Measurements from ENCODE around the gene SOX5.

Gene SOX5

DNA sequence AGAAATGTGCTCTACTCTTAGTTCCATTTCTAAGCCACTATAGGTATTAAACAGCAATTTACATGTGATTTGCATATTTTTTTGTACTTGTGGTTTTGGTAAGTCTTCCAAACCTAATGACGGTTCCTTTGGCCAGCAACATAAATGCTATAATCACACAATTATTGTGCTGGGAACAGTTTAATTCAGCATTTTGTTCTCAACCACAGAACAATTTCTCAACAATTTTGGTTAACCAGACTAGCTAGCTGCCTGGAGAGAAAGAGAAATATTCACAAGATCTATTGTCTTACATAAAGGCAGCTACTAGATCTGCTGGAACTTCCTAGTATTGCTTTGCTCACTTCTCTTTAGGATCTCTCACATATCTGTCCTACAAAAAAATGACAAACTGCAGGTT is 265.3 kb downstream of the SOX5 start:
- no peak for DNase-seq (ENCODE audit: low read depth)

DNA sequence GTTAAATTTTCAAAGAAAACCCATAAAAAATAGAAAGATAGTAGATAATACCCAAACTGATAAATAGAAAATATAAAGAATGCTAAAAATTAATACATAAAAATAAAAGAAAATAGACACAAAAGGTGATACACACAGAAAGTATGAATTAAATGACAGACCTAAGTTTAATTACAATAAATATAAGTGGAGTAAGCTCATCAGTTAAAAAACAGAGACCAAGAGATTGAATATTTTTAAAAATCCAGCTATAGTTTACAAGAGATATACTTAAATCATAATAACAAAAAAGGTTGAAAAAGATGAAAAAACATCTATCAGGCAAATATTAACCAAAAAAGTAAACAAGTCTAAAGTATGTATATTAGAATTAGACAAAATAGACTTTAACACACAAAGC is 268.2 kb downstream of the SOX5 start:
- no peak for DNase-seq (ENCODE audit: low read depth)

DNA sequence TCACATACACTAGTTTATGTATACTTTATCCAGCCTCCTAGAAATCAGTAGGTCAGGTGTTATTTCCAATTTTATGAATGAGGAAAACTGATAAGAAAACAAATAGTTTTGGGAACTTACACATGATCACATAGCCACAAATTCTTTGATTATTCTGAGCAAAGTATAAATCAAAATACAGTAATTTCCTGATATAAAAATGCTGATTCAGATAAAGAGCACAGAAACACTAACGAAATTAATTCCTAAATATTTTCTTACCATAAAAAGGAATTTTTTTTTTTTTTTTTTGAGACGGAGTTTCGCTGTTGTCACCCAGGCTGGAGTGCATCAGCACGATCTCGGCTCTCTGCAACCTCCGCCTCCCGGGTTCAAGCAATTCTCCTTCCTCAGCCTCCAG is 275.4 kb downstream of the SOX5 start:
- no peak for DNase-seq (ENCODE audit: low read depth)

DNA sequence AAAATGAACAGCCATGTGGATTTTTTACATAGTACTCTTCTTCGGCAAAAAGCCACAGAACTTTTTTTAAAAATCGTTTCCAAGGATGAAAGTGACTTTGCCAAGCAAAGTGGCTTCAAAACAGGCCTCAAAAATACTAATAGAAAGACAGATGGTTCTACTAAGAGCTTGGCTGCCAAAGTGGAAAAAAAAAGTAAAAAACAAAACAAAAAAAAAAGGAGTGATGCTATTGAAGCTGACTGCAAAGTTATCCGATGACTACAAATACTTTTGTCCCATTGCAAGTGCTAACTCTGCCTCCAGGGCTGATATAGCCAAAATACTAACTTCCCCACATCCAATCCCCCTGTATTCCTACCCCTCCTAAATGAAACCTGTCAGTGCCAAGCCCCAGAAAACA is 277.6 kb downstream of the SOX5 start:
- DNase-seq (ENCODE audit: low read depth): no peak

DNA sequence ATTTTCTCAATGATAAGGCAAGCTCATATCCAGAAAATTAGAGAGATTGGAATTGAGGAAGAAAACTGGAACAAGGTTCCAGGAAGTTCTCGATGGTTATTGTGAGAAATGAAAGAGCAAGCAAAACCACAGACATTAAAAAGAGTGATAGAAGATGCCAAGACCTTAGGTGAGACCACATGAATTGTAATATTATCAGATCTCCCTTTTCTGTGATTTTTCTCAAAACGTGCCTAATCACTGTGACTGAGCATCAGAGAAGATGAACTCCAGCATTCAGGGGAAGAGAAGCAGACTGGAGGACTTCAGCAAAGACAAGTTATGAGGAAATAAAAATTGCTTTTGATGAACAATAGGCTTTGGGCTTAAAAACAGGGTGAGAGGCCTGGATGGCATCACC is 278.8 kb downstream of the SOX5 start:
- DNase-seq (ENCODE audit: low read depth): no peak

DNA sequence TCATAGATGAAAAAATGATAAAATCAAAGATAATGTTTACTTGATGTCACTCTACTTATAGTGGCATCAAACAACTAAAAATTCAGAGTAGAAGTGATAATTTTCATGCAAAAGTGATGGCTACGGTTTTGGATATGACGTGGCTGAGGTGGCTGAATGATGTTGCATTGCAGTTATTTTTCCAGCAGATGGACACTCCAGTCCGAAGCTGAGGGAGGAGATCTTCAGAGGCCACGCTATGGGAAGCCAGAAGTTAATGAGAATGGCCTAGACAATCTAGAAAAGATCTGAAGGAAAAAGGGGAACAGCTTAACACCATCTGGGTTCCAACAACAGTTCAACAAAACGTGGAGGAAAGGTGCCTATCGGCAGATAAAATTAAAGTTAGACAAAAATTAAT is 279.8 kb downstream of the SOX5 start:
- DNase-seq (ENCODE audit: low read depth): no peak

DNA sequence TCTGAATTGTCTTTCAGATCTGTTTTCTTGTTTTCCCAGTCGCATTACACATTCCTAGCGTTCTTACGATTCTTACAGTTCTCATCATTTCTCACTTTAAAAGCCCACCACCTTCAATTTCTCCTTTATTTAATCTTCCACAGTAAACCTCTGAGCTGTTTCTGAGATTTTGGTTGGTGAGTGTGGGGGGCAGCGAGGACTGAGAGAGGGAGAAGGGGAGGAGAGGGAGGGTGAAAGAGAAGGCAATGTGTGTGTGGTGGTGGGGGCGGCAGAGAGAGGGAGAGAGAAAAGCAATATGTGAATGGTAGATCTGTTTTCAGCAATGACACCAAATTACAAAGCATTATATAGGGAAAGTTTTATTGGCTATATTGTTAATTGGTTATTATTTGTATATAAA is 282.6 kb downstream of the SOX5 start:
- no peak for DNase-seq (ENCODE audit: low read depth)

DNA sequence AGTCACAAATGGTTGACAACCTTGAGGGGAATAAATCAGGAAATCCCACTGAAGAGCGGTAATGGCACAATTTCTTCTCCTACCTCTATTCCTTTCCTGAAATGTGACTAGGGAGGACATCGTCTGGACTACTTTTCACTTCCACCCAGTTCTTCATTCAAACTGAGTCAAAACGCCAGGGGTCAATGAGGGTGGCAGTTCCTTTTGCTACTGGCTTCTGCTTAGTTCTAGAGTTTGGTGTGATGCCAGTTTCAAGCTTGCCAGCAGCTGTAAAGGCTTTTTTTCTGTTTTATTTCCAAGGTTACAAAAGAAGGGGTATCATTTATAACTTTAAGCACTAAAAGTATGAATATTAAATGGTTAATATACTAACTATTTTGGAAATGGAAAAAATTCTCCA is 286.5 kb downstream of the SOX5 start:
- no peak for DNase-seq (ENCODE audit: low read depth)

DNA sequence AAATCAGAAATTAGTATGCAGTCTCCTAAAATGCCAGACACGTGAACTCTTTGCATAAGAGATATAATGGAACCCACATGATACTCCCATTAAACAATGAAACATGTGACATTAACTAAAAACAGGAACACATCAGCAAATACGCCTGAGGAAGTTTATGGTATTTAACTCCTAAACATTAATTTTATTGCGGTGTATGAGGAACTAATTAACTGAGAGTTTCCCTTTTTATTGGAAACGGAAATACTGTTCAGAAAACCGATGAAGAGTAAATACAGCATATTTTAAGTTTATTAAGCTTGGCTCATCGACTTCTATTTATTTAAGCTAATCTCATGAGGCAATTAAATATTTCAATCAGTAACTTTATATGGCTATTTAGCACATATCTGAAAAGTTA is 290.3 kb downstream of the SOX5 start:
- DNase-seq (ENCODE audit: low read depth): no peak

DNA sequence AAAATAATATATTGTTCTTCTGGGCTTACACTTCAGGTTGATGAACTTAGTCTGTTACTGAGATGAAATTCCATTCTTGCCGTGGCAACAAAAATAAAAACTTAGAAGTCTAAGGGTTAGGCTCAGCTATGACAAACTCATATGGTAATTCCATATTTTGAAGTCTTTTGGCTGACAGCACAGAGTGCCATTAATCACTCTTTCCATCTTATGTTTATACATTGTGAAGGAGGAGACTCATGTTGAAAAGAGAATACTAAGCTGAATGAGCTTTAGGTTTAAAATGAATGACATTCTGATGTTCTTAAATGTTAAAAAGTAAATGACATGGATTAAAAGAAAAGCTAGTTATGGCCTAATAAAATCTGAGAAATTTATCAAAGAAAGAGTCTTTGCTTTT is 291.9 kb downstream of the SOX5 start:
- no peak for DNase-seq (ENCODE audit: low read depth)

DNA sequence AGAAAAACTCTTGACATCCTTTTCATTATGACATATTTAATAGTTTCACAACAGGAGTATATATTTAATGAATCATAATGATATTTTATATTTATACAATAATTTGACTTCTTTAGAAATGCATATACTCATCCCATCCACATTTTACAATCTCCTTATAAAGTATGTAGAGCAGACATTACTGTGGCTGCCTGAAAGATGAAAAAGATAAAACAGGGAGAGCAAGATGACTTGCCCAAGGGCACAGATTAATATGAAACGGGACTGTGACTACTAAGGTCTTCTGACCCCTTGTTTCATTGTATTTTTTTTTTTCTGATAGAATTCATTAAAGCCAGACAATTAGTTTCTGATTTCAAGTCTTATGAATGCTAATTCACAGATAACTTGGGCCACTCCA is 293.6 kb downstream of the SOX5 start:
- no peak for DNase-seq (ENCODE audit: low read depth)

DNA sequence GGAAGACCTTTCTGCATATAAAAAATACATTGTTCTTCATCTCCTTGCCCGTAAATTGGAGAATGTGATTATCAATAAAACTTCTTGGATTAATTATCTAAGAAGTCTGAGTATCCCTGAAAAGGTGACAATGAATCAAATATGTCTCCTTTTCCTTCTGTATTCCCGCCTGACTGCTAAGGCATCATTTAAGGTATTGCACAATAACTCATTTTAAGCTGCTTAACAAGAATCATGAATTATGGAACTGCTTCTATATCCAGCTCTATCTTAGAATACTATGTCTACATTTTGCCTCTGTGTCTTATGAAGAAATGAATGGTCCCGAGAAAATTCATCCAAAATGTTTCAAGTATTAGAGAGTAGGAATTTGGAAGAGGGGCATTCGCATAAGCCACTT is 294.4 kb downstream of the SOX5 start:
- DNase-seq (ENCODE audit: low read depth): no peak

DNA sequence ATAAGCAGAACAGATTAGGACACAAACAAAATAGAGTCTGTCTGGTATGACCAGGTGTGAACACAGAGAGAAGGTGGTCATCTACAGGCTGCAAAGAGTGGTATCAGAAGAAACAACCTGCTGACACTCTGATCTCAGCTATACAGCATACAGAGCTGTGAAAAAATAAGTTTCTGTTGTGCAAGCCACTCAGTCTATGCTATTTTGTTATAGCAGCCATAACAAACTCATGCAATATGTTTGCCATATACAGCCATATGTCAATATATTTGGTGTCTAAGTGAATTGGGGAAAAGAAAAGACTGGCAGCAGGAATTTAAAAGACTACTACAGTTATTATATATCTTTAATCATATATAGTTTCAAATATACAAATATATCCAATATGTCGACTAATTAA is 300.9 kb downstream of the SOX5 start:
- no peak for DNase-seq (ENCODE audit: low read depth)

DNA sequence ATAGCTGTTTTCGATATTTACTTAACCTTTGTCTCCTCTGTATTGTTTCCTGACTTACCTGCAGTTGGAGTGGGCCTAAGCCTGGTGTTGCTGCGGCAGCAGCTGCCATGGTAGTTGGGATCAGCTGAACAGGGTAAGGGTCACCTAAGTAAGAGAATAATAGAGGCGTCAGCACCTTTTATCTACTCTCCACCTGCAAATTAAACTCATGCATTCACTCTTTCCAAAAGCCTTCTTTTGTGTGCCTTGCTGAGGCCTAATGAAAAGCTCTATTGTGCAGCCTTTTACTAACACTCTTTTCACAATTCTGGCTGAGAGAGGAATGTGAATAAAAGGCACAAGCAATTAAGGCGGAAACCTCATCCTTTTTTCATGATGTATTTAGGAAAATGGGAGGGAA is 308.7 kb downstream of the SOX5 start:
- no peak for DNase-seq (ENCODE audit: low read depth)

DNA sequence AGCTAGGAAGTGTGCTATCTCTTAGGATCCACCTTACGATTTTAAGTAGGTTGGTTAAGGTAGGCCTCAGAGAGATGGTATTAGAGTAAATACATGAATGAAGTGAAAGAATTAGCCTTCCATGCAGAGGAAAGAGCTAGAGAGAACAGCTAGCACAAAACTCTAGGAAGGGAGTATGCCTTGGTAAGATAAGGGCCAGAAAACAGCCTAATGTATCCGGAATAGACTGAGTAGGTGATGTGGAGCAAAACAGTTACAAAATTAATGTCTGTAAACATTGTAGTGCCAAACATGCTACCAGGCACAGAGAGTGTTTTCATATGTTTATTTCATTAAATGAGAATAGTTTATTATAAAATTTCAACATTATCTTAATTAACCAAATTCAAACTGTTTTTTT is 315.1 kb downstream of the SOX5 start:
- DNase-seq (ENCODE audit: low read depth): no peak

DNA sequence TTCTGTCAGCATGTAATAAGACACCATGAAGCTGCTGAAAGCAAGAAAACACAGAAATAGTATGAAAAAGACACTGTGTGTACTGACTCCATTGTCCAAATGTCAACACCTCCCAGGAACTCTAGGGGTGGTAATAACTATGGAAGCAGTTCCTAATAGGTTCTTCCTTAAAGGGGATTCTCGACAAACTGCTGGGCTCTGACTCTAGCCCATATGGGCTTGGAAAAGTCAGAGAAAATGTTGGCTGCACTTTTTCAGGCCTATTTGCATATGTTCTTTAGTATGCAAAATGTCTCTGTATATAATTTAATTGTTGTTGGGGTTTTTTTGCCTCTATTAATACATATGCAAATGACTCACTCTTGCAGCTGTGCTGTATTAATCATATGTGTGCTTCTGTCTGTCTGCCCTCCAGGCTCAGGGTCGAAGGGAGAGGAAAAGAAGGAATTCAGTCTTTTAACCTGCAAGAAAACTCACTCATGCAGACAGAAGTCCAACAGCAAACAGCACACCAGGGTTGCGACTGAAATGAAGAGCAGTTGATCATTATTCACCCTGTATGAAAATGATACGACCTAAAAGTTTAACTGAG is 317.6 kb downstream of the SOX5 start:
- DNase-seq (ENCODE audit: low read depth): no peak

DNA sequence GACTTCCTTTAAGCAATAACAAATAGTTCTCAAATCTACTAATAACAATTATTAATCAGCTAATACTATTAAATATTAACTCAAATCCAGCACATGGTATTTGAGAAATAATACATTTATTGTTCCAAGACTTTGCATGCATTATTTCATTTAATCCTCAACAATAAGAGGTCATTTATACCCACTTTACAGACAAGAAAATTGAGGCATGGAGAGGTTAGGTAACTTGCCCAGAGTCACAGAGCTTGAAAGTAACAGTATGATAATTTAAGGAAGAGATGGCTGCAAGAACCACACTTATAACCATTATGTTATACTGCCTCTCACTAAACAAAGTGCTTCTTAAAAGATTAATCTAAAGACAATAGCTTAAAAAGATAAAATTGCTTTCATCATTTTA is 318.9 kb downstream of the SOX5 start:
- no peak for DNase-seq (ENCODE audit: low read depth)

DNA sequence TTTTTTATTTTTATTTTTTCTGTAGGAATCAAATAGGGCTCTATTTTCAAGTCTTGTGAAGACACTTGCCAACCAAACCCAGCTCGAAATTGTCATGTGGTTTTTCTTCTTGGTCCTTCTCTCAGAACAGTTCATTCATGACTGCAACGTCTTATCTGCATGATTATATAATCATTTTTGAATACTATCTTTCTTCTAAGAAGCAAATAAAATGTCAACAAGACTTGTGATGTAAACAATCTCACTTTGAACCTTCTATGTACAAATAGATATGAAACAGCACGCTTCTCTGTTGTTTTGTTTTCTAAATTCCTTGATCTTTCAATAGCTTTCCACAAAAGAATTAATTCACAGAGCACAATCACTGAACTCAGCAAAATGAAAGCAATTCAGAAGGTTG is 320.7 kb downstream of the SOX5 start:
- DNase-seq (ENCODE audit: low read depth): no peak

DNA sequence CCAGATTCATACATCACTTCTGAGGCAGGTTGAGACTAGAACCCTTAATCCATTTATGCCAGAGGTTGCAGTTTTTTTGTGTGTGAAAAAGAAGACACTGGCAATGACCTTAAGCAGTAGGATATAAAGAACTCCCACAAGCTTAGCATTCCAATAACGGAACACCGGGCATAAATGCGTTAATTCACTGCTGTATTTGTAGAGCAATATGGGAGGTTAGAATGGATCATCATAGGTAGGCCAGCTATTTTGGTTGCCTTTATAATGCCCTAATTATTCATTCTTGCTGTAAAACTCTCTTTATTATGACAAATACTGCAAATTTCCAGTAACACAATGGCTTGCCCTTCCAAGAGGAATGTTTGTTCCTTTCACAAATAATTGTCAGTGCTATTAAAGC is 322.7 kb downstream of the SOX5 start:
- no peak for DNase-seq (ENCODE audit: low read depth)

DNA sequence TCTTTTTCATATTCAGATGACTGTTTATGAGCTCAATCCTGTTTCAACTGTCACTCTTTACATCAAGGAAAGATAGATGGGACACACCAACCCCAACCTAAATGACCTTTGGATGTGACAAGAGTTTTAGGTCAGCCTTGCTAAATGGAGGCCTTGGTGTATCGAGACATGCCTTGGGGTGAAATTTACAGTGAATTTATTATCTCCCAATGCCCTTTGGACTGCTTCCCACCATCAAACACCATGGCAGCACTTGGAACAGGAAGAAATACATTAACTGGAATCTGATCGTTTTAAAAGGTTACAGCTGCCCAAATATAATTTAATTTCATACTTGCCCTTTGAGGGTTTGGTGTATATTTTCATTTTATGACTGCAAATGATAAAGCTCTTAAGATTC is 327.6 kb downstream of the SOX5 start:
- no peak for DNase-seq (ENCODE audit: low read depth)

DNA sequence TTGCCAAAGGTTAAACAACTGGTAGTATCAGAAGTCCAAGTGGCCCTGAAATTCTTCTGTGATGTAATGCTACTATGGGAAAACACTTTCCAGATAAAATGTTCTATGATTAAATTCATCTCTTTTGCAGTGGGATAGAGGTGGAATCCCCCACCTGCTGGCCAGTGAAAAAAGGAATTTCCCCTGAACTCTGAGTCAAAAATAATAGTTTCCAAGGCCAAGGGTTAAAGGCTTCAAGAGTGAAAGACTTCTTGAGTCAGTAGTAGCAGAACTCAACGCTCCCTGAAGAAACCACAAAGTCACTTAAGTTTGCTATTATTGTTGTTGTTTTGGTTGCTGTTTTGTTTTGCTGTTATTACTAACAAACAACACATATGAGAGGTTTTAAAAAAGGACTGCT is 330.8 kb downstream of the SOX5 start:
- DNase-seq (ENCODE audit: low read depth): no peak

DNA sequence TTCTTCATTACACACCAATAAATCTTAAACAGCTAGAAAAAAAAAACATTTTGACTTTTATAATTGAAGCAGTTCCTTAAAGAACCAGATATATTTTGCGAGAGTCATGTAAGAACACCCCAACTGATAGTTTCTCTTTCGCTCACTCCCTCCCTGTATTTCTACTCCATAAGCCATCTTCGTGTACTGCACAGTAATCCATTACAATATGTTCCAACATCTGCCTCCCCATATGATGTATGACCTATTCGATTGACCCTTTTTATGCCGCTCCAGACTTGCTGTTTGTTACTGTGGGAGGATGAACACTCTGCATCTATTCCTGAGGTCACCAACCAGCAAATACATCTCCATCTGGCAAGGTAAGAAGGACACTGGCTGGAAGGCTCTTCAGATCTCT is 331.7 kb downstream of the SOX5 start:
- no peak for DNase-seq (ENCODE audit: low read depth)

DNA sequence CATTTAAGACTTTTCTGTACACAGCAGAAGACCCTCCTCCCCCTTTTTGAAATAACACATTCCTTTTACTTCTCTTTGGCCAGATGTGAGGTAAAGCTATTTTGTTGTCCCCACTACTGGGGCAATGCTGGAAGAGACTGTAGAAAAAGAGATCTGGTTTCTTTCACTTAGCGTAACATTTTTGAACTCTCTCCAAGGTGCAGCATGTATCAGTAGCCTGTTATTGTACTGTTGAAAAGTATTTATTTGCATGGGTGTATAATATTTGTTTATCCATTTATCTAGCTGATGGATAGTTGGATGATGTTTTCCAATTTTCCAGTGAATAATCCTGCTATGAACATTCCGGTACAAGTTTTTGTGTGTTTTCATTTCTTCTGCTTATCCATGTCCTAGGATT is 335.2 kb downstream of the SOX5 start:
- no peak for DNase-seq (ENCODE audit: low read depth)

DNA sequence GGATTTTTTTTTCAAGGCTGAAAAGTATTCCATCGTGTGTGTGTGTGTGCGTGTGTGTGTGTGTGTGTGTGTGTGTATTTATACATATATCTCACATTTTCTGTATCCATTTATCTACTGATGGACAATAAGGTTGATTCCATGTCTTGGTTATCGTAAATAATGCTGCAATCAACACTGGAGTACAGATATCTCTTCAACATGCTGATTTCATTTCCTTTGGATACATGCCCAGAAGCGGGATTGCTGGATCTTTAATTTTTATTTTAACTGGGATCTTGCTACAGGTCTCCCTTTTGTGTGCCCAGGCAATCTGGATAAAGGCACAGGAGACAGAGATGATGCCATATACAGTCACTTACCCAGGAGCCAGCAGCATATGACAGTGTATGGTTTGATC is 338.1 kb downstream of the SOX5 start:
- DNase-seq (ENCODE audit: low read depth): no peak

DNA sequence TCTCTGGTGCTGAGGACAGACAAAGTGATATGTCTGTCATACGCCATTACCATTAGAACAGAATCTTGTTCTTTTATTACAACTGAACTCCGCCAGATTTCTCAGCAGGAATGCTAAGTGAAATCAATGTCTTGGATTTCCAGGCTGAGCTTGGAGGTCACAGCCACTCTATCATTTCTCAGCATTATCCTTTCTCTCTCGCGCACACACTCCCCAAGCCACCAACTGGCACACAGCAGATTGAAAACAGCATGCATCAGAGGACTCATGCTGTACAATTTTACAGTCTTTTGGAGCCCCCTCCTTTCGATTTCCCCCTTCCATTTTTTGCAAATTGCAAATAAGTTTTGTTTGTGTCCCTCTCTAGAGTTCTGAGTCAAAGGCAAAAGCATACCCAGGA is 348.6 kb downstream of the SOX5 start:
- DNase-seq (ENCODE audit: low read depth): no peak
